Endothelial cell of umbilical vein (primary cell): ENCODE results near the gene GRIK3. TPM values are rescaled to one million over a fixed set of nuclear protein-coding genes. Genes with fewer than 3 reads are reported as not detected.

Experiments used
- BruUV-seq: library from RNA; stranded (reverse); fragments of 400-500 nt; replicated peaks from 2 replicates; lab custom pipeline; 2021; lab: Mats Ljungman, UMichigan
- CTCF ChIA-PET: fragments of 300-600, 350-600 bp; sonication (Branson Sonifier 250); formaldehyde crosslinking; loops from one replicate; lab custom pipeline; 2021; ENCODE audit warnings: antibody characterized with exemption, inconsistent platforms; lab: Charles Lee
- POLR2A ChIA-PET: fragments of 300-600, 350-600 bp; sonication (Branson Sonifier 250); formaldehyde crosslinking; loops from one replicate; lab custom pipeline; 2021; ENCODE audit warnings: antibody characterized with exemption, inconsistent platforms; lab: Charles Lee
- DNase-seq: peaks from one replicate; pipeline ENCODE4 v3.0.0-alpha.2; 2011; ENCODE audit warnings: low read depth, low spot score
- FAIRE-seq: peaks from 2 replicates; lab custom pipeline; 2011; peaks lifted over from hg19 to GRCh38; lab: Jason Lieb, UNC
- H2AFZ ChIP-seq: 2 replicates; pipeline ENCODE4 v1.6.0; 2012; ENCODE audit warnings: low read depth, low read length, control low read depth, inconsistent platforms
- H3K27ac ChIP-seq: 2 replicates; pipeline ENCODE4 v1.5.1; 2011; ENCODE audit warnings: low read depth, mild to moderate bottlenecking, control low read depth, low read length, moderate library complexity; ENCODE audit not compliant: insufficient read depth
- H3K27me3 ChIP-seq, 2 experiments: 2 replicates each; pipeline versions ENCODE4 v1.6.0 to v1.6.1; 2011; ENCODE audit warnings: low read length in 2 of 2, mixed read lengths in 1 of 2; ENCODE audit not compliant: control insufficient read depth in 2 of 2, insufficient read depth in 2 of 2
- H3K36me3 ChIP-seq, 2 experiments: 2 replicates in 1 of 2; 3 replicates in 1 of 2; pipeline ENCODE4 v1.5.1; 2011; ENCODE audit warnings: low read length in 2 of 2, mild to moderate bottlenecking in 1 of 2, moderate library complexity in 1 of 2; ENCODE audit not compliant: control insufficient read depth in 2 of 2, insufficient read depth in 2 of 2; ENCODE audit errors: extremely low read depth in 1 of 2
- H3K4me1 ChIP-seq: 3 replicates; pipeline ENCODE4 v1.5.1; 2011; ENCODE audit warnings: mild to moderate bottlenecking, low read length; ENCODE audit not compliant: control insufficient read depth, insufficient read depth; ENCODE audit errors: extremely low read depth
- H3K4me2 ChIP-seq: 2 replicates; pipeline ENCODE4 v1.6.1; 2011; ENCODE audit warnings: low read length, control low read depth, mixed read lengths; ENCODE audit not compliant: insufficient read depth
- H3K4me3 ChIP-seq, 3 experiments: fragments of 200-600 bp in 1 of 3; sonication (generic), shearing (Covaris generic) in 1 of 3; replicated peaks in 1 of 3; 2 replicates each; pipeline ENCODE4 v1.5.1; 2011 to 2016; ENCODE audit warnings: control low read depth in 3 of 3, low read length in 3 of 3, mild to moderate bottlenecking in 2 of 3, inconsistent platforms in 1 of 3, low read depth in 1 of 3, moderate library complexity in 1 of 3; ENCODE audit not compliant: insufficient read depth in 1 of 3
- H3K79me2 ChIP-seq: 2 replicates; pipeline ENCODE4 v1.6.0; 2012; ENCODE audit warnings: low read length, inconsistent platforms; ENCODE audit not compliant: control insufficient read depth, insufficient read depth
- H3K9ac ChIP-seq: replicated peaks from 2 replicates; pipeline ENCODE3; 2011; ENCODE audit warnings: low read length, control low read depth; ENCODE audit not compliant: insufficient read depth; ENCODE audit errors: extremely low read depth
- H3K9me1 ChIP-seq: replicated peaks from 3 replicates; pipeline ENCODE4 v1.6.0; 2011; ENCODE audit warnings: mild to moderate bottlenecking, low read length; ENCODE audit not compliant: control insufficient read depth, insufficient read depth; ENCODE audit errors: extremely low read depth
- H3K9me3 ChIP-seq: replicated peaks from 2 replicates; pipeline ENCODE4 v1.5.1; 2012; ENCODE audit warnings: low read length, inconsistent platforms; ENCODE audit not compliant: control insufficient read depth, insufficient read depth
- H4K20me1 ChIP-seq: replicated peaks from 2 replicates; pipeline ENCODE3; 2011; ENCODE audit warnings: mild to moderate bottlenecking, low read length; ENCODE audit not compliant: control insufficient read depth, insufficient read depth; ENCODE audit errors: extremely low read depth
- FOS ChIP-seq: IDR thresholded peaks from 2 replicates; pipeline ENCODE4 v1.6.1; 2011; ENCODE audit warnings: mild to moderate bottlenecking, low read length, moderate library complexity, borderline replicate concordance; ENCODE audit not compliant: insufficient read depth
- GATA2 ChIP-seq: IDR thresholded peaks from 2 replicates; pipeline ENCODE4 v1.7.0; 2011; ENCODE audit warnings: low read depth, mild to moderate bottlenecking, moderate library complexity, mixed read lengths, low read length; ENCODE audit not compliant: insufficient read length, insufficient read depth
- POLR2A ChIP-seq: IDR thresholded peaks from 2 replicates; pipeline ENCODE4 v1.6.1; 2012; ENCODE audit warnings: low read depth, mild to moderate bottlenecking, control low read depth, low read length
- dilution Hi-C: fragments of 300-500 bp; cut with MboI; formaldehyde crosslinking; loops from one replicate; pipeline ENCODE4 v1.15.0; 2019; ENCODE audit warnings: low sequenced_read_pairs; ENCODE audit not compliant: extremely low pct_ligation_motif_present
- intact Hi-C: fragments of 100-400 bp; cut with micrococcal nuclease; formaldehyde crosslinking; loops from one replicate; pipeline ENCODE4 v1.10.0; 2022
- polyA plus RNA-seq, 4 experiments: library from polyadenylated mRNA; depleted of rRNA in 3 of 4; stranded (reverse) in 3 of 4; unstranded in 1 of 4; fragments of >200 nt; gene quantifications; 2 replicates each; pipeline versions ENCODE4 v1.2.1 to v1.2.3, GENCODE V29; 2011 to 2012; ENCODE audit warnings: missing spikeins in 1 of 4
- total RNA-seq: library from RNA; stranded (reverse); gene quantifications from 2 replicates; pipeline ENCODE4 v1.2.3, GENCODE V29; 2021
- TF ChIP-seq, protein P1 (sequence below), 2 donors: IDR thresholded peaks; 1 replicate in 1 of 2; 2 replicates in 1 of 2; pipeline ENCODE4 v1.5.1; 2011; ENCODE audit warnings: low read length in 2 of 2, mild to moderate bottlenecking in 2 of 2, moderate library complexity in 2 of 2, control low read depth in 1 of 2, inconsistent platforms in 1 of 2, low read depth in 1 of 2; ENCODE audit not compliant: insufficient read depth in 1 of 2; ENCODE audit errors: extremely low read depth in 1 of 2
- TF ChIP-seq, protein P2 (sequence below): IDR thresholded peaks from 2 replicates; pipeline ENCODE4 v1.6.1; 2011; ENCODE audit not compliant: insufficient read depth, insufficient read length

The GRIK3 gene
- total and polyA plus RNA-seq, 2 donors (not counting 3 experiments of a cell fraction or from before 2014, with no cell fraction given): not detected

DNA sequence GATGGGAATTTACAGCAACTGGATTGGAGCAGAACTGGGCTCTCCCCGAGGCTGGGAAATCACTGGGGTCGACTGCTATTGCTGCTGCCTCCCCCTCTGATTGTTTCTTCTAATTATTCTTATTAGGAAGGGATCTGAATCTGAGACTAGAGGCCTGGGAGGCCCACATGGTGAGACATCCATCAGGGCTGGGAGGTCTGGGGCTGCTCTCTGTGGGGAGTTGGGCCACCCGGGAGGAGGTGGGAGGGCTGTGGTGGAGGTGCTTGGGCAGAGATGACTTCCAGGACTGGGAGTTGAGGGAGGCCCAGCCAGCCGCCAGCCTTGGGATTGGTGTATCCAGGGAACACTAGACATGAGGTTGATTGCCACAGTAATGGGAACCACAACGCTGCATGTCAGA, 247.9 kb downstream of the GRIK3 start:
- no peak for DNase-seq
- dilution Hi-C loops: no loop called here
- intact Hi-C loops: no loop called here
- Histone ChIP-seq H2AFZ (no peak overlapping the region), H3K79me2 (no peaks in the 10 kb centered on the region), H3K9ac (no peak overlapping the region), H3K4me3 (no peak overlapping the region), H3K27ac (no peak overlapping the region), H3K9me1 (no peaks in the 10 kb centered on the region), H4K20me1 (no peaks in the 10 kb centered on the region), H3K27me3 (no peaks in the 10 kb centered on the region), H3K4me2 (no peak overlapping the region), H3K36me3 (no peaks in the 10 kb centered on the region), H3K4me1 (no peaks in the 10 kb centered on the region), H3K9me3 (no peaks in the 10 kb centered on the region)
- TF ChIP-seq, protein P1, sequence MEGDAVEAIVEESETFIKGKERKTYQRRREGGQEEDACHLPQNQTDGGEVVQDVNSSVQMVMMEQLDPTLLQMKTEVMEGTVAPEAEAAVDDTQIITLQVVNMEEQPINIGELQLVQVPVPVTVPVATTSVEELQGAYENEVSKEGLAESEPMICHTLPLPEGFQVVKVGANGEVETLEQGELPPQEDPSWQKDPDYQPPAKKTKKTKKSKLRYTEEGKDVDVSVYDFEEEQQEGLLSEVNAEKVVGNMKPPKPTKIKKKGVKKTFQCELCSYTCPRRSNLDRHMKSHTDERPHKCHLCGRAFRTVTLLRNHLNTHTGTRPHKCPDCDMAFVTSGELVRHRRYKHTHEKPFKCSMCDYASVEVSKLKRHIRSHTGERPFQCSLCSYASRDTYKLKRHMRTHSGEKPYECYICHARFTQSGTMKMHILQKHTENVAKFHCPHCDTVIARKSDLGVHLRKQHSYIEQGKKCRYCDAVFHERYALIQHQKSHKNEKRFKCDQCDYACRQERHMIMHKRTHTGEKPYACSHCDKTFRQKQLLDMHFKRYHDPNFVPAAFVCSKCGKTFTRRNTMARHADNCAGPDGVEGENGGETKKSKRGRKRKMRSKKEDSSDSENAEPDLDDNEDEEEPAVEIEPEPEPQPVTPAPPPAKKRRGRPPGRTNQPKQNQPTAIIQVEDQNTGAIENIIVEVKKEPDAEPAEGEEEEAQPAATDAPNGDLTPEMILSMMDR (IDR thresholded peaks at IDR 0.05; ENCODE audit: extremely low read depth in 1 of 2, insufficient read depth in 1 of 2, low read depth in 1 of 2, low read length in 2 of 2): no peak
- TF ChIP-seq FOS: no peak
- TF ChIP-seq POLR2A: no peak
- TF ChIP-seq GATA2: no peak
- TF ChIP-seq, protein P2, sequence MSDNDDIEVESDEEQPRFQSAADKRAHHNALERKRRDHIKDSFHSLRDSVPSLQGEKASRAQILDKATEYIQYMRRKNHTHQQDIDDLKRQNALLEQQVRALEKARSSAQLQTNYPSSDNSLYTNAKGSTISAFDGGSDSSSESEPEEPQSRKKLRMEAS: no peak
- no peak for FAIRE-seq
- ChIA-PET POLR2A (no interaction called here), CTCF (no interaction called here)
- BruUV-seq: no TSS peak
